Lower leg skin (tissue), 3 donors: ENCODE measurements around the gene LSM3.

Source experiments
- CTCF ChIP-seq, 3 donors: fragments of 450-650 bp; IDR thresholded peaks; one replicate each; pipeline ENCODE4 v1.5.1; 2016; ENCODE audit warnings: antibody characterized with exemption in 3 of 3, mild to moderate bottlenecking in 3 of 3, moderate library complexity in 2 of 3
- POLR2A ChIP-seq, 2 donors: fragments of 450-650 bp; IDR thresholded peaks; one replicate each; pipeline ENCODE4 v1.6.1; 2016 to 2017; ENCODE audit warnings: antibody characterized with exemption in 2 of 2, mild to moderate bottlenecking in 1 of 2, moderate library complexity in 1 of 2

- TF ChIP-seq CTCF (IDR thresholded peaks at IDR 0.05) (no peak), POLR2A (IDR thresholded peaks at IDR 0.05) (no peak)
Measured at GRCh38 chr3:14183015-14183577, 4.5 kb downstream of the LSM3 start.
